Omental fat pad (tissue), 4 donors: ENCODE measurements around the gene PNPLA7. TPM values are rescaled to one million over a fixed set of nuclear protein-coding genes. Genes with fewer than 3 reads are reported as not detected.

Source experiments
- ATAC-seq: fragments of 150-250 bp; one replicate; pipeline ENCODE4 v1.9.1; 2016; ENCODE audit warnings: mild to moderate bottlenecking, moderate library complexity; ENCODE audit not compliant: low FRiP score
- DNase-seq: peaks from one replicate; pipeline ENCODE4 v3.0.0-alpha.2; 2019; ENCODE audit warnings: low spot score
- CTCF ChIP-seq, 3 donors: fragments of 450-650 bp; IDR thresholded peaks; one replicate each; pipeline ENCODE4 v1.5.1; 2016 to 2017; ENCODE audit warnings: antibody characterized with exemption in 3 of 3, mild to moderate bottlenecking in 3 of 3, moderate library complexity in 2 of 3
- total RNA-seq, 4 donors: library from RNA; depleted of rRNA; stranded (reverse); fragments of >200 nt; gene quantifications; one replicate each; pipeline ENCODE4 v1.1.0, GENCODE V29; 2016

The PNPLA7 gene
- total RNA-seq, 4 donors from 2014 or later: 7.1 to 23.1 (median 13.9) TPM

GRCh38 chr9:137506702-137507171 lies 43.5 kb downstream of the PNPLA7 start:
- DNase-seq (no peak), ATAC-seq (no peak)
- TF ChIP-seq CTCF (IDR thresholded peaks at IDR 0.05): no peak

GRCh38 chr9:137506274-137506673 lies 43.9 kb downstream of the PNPLA7 start:
- ATAC-seq (no peak), DNase-seq (no peak)
- TF ChIP-seq CTCF (IDR thresholded peaks at IDR 0.05): no peak

GRCh38 chr9:137505421-137506140 lies 44.6 kb downstream of the PNPLA7 start:
- no peak for TF ChIP-seq CTCF (IDR thresholded peaks at IDR 0.05)

GRCh38 chr9:137504432-137504777 lies 45.8 kb downstream of the PNPLA7 start:
- ATAC-seq: no peak

More at GRCh38 chr9:137505421-137506140, 44.6 kb downstream of the PNPLA7 start:
- no peak for ATAC-seq
- no peak for DNase-seq

GRCh38 chr9:137502008-137502911 lies 47.9 kb downstream of the PNPLA7 start:
- DNase-seq (no peak), ATAC-seq (no peak)
- TF ChIP-seq CTCF (IDR thresholded peaks at IDR 0.05): no peak

More at GRCh38 chr9:137504432-137504777, 45.8 kb downstream of the PNPLA7 start:
- no peak for DNase-seq
- no peak for TF ChIP-seq CTCF (IDR thresholded peaks at IDR 0.05)

DNA sequence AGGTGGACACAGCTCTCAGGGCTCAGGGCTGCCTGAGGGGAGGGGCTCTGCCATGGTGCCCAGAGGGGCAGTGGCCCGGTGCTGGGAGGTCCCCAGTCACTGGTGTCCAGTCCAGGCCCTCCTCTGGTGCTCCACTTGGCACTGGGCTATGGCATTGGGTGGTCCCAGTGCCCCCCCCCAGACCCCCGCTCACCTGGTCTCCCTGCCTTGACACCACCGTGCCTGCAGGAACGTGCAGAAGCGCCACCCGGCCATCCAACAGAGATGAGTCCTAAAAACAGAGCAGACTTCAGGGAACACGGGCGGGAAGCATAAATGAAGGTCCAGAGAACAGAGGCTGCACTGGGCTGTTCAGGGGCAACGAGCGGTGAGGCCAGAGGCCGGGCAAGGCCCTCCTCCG lies 48.7 kb downstream of the PNPLA7 start:
- no peak for DNase-seq
- TF ChIP-seq CTCF (IDR thresholded peaks at IDR 0.05): no peak
- no peak for ATAC-seq
